Left kidney (tissue), 2 donors: ENCODE measurements around the gene PARM1. TPM values are rescaled to one million over a fixed set of nuclear protein-coding genes. Genes with fewer than 3 reads are reported as not detected.
"Not testable (repeated sequence)": the region's sequence is repeated elsewhere in the genome, so short reads cannot be mapped to it uniquely, and the experiment has no call there.

ENCODE experiments used
- DNase-seq: peaks from one replicate; pipeline ENCODE4 v3.0.0-alpha.2; 2013
- polyA plus RNA-seq: library from polyadenylated mRNA; unstranded; fragments of 120-200 nt; gene quantifications from one replicate; pipeline ENCODE4 v1.2.1, GENCODE V29; 2013; ENCODE audit not compliant: insufficient read length

PARM1 gene
- polyA plus RNA-seq, 1 donor: 47.6 TPM

- DNase-seq: no peak
Observed at GRCh38 chr4:74982546-74983252, 49.8 kb downstream of the PARM1 start.

GRCh38 chr4:74983253-74983635 is 50.3 kb downstream of the PARM1 start:
- DNase-seq: no peak

GRCh38 chr4:74990276-74990875 is 57.5 kb downstream of the PARM1 start:
- DNase-seq: no peak

- DNase-seq: not testable (repeated sequence)
Observed at GRCh38 chr4:74994436-74994835, 61.5 kb downstream of the PARM1 start.

DNA sequence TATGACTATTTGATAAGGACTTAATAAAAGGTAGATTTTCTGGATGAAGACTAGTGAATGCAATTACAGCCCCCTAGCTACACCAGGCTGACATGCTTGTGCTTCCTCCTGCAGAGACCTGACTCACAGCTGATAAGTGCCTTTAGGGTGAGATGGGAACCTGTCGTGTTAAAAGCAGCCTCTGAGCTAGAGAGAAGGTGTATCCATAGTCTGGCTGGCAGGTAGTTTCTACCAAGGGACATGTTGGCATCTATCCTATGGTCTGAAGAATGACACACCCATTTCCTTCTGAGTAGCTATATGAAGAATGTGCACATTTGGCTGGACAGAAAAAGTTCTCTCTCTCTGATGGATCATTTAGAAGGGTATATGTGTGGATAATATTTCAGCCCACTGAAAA is 64.1 kb downstream of the PARM1 start:
- no peak for DNase-seq

- no peak for DNase-seq
Observed at GRCh38 chr4:74997948-74998729, 65.2 kb downstream of the PARM1 start.

- DNase-seq: no peak
Observed at GRCh38 chr4:74999714-75000309, 66.9 kb downstream of the PARM1 start.

DNA sequence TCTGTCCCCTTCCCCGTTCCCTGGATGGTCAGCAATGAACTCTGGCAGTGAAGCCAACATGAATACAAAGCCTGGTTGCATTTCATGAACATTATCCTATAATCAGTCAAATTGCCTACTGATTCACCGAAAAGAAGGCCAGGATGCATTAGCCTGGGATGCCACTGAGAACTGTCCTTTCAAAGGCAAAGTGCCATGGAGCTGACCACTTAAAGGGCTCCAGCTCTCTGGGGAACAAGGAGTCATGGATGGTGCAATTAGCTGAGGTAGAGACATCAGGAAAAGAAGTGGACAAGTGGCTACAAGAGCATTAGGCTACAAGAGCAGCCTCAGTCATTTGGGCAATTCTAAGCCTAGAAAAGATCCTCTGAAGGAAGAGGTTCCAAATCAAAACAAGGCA is 69.0 kb downstream of the PARM1 start:
- DNase-seq: no peak

DNA sequence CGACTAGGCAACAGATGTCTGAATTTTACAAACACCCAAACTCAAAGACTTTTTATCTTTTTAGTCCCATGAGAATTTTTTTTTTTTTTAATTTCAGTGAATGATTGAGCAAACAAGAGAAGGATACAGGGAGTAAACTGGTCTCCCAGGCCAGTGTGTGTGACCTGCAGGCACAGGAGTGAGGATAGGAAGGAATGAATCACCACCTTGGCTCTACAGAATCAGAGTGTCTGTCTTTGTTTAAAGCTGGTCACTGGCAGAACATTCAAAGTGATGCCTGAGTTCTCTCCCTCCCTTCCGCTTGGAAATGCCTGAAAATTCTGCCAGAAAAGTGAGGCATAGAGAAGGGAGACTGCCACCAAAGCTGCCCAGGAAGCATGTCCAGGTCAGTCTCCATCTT is 69.5 kb downstream of the PARM1 start:
- DNase-seq: no peak

- no peak for DNase-seq
Observed at GRCh38 chr4:75003979-75004378, 71.1 kb downstream of the PARM1 start.

DNA sequence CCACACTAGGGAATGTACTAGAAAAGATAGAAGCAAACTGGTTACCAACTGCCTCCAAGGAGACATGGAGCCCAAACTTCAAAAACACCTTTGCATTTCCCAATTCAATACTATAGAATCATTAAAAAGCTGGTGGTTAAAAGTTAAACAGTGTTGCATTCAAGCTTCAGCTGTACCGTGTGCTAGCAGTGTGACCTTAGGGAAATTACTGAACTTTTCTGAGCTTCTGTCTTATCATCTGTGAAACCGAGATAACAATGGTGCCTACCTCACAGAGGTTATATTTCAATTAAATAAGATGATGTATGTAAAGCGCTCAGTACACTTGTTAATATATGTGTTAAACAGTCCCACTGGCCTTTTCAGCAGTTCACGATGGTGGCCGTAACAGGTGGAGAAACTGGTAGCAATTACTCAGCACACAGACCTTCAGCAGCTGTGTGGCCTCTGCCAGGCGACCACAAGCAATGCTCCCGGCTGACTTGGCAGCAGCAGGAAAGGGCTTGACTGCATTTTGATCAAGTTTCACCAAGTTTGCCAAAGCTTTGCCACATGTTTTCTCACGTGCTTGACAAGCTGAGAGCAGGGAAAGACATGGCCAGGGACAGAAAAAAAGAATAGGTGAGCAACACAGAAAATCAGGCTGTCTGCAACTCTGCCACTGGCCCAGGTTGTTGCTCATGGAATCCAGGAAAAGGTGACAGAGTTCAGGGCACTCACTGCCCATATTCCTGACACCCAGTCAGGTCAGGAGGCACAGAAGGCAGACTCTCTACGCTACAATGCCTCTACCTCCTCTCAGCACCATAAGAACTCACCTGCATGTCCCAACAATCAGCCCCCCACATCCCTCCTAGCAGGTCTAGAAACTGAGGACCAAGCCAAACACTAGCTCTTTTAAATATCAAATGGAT is 72.1 kb downstream of the PARM1 start:
- DNase-seq: no peak

DNA sequence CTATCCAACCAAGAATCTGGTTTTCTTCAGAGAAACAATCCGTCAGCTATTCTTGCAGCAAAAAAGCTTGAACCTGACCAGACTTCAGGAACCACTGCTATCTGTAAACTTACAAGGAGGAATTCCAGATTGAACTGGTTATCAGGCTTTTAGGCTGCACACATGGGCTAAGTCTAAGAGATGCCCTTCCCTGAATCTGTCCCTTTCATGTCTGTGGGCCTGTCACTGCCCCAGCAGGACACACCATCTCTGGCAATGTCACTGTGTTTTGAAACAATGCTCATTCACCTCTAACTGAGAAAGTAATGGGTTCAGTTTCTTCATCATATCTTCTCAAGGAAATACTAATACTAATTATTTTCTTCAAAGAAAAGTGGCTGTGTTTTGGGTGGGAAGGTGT is 72.8 kb downstream of the PARM1 start:
- no peak for DNase-seq

DNA sequence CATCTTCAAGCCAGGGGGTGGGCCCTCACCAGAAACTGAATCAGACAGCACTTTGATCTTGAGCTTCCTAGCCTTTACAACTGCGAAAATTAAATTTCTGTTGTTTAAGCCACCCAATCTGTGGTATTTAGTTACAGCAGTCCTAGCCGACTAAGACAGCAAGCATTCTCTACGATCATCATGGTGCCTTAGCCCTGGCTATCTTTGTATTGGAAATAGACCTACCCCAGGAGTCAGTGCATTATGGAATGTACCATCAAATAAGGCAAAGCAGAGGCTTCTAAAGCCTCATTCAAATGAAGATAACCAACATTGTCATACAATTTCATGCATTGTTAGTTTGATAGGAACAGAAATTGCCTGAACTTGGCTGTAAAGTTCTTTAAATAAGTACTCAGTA is 75.0 kb downstream of the PARM1 start:
- no peak for DNase-seq

- no peak for DNase-seq
Observed at GRCh38 chr4:75009138-75009537, 76.2 kb downstream of the PARM1 start.

- no peak for DNase-seq
Observed at GRCh38 chr4:75011131-75011795, 78.3 kb downstream of the PARM1 start.

DNA sequence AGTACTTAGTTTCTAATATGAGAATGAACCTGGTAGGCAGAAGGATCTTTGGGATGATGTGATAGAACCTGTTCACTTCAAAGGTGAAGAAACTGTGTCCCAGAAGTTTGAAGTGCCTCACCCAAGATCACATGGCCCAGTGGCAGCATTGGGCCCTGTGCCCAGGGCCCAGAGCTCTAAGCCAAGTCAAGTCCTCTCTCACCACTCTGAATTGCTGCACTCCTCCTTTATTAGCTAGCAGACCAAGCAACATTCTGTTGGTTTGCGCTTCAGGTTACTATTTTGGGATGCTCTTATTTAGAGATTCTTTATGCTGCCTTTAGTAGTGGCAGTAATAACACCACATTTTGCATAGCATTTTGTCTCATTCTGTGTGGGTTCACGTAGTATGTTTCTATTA is 82.7 kb downstream of the PARM1 start:
- no peak for DNase-seq

DNA sequence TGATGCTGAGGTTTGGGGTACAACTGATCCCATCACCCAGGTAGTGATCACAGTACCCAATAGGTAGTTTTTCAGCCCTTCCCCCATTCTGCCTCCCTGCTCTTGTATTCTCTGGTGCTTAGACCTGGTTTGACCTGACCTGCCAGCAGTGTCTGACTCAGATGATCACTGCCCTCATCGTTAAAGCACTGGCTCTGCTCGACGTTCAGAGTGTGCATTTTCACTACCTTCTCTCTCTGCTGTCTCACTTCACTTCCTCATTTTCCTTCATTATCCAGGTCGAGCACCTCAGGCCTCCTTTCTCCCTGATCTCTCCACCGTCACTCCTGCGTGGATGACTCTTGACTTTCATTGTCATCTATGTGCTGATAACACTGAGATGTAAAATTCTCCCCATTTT is 83.6 kb downstream of the PARM1 start:
- no peak for DNase-seq

DNA sequence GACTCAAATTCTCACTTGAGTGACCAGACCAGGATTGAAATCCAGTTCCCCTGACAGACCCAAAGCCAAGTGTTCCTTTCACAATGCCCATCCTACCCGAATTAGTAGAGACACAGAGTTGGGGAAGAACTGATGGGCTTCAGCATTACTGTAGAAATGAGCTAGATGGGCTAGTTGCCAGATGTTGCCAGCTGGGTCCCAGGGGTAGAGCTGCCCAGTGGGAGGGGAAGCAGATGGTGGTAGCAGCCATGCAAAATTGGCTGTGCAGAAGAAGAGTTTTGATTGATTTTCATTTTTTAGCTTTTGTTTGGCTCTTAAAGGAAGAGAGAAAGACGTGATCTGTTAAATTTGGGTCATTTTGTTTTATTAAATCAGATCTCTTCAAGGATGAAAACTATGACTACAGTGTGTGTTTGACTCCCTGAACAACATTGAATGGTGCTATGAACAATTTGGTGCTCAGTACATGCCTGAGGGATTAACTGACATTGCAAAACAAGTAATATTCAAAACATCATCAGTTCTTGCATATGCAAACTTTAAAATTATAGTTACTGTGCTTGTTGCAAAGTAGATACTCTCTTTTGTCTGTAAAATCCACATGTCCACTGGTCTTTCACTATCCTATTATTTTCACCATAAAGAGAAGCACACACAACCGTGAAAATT is 86.0 kb downstream of the PARM1 start:
- DNase-seq: no peak

DNA sequence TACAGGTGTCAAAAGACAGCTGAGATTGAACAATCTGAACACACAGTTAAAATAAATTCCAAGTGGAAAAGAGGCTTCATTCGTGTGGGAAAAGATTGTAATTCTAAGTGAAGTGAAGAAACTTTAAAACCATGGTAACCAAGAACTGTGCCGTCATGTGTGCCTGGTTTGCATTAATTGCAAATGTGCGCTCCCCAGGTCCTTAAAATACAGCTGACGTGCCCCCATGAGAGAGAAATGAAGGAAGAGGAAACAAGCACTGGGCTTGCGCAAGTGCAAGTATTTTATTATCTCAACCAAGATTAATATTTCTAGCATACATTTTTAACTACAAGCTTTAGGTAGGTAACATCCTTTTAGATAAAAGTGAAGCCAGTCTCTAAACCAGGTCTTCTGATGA is 92.5 kb downstream of the PARM1 start:
- no peak for DNase-seq

GRCh38 chr4:75028196-75028854 is 95.4 kb downstream of the PARM1 start:
- DNase-seq: no peak
